CD14-positive monocyte (primary cell): ENCODE data around the gene PLEK2. TPM values are rescaled to one million over a fixed set of nuclear protein-coding genes. Genes with fewer than 3 reads are reported as not detected.

Source experiments
- DNase-seq, 3 donors: peaks; one replicate each; pipeline ENCODE4 v3.0.0-alpha.2; 2011 to 2022
- H2AFZ ChIP-seq: 2 replicates; pipeline ENCODE4 v1.6.0; 2012; ENCODE audit warnings: mild to moderate bottlenecking, low read depth, low read length, inconsistent platforms; ENCODE audit not compliant: insufficient read depth, poor library complexity, severe bottlenecking
- H3K27ac ChIP-seq, 2 donors: 1 replicate in 1 of 2; 2 replicates in 1 of 2; pipeline ENCODE4 v1.5.1; 2012 to 2013; ENCODE audit warnings: low read length in 2 of 2, control low read depth in 1 of 2, inconsistent platforms in 1 of 2, low read depth in 1 of 2, mild to moderate bottlenecking in 1 of 2
- H3K27me3 ChIP-seq, 2 donors: one replicate each; pipeline versions ENCODE4 v1.6.0 to v1.6.1; 2011 to 2013; ENCODE audit warnings: low read length in 2 of 2; ENCODE audit not compliant: control insufficient read depth in 2 of 2, insufficient read depth in 2 of 2
- H3K36me3 ChIP-seq, 2 donors: replicated peaks in 1 of 2; 1 replicate in 1 of 2; 2 replicates in 1 of 2; pipeline versions ENCODE4 v1.5.1 to v1.6.1; 2012 to 2013; ENCODE audit warnings: low read length in 2 of 2, control low read depth in 1 of 2, inconsistent platforms in 1 of 2, mild to moderate bottlenecking in 1 of 2; ENCODE audit not compliant: insufficient read depth in 2 of 2, control insufficient read depth in 1 of 2
- H3K4me1 ChIP-seq, 2 donors: 1 replicate in 1 of 2; 2 replicates in 1 of 2; pipeline versions ENCODE4 v1.5.1 to v1.6.1; 2012 to 2013; ENCODE audit warnings: low read length in 2 of 2, control low read depth in 1 of 2, inconsistent platforms in 1 of 2, mild to moderate bottlenecking in 1 of 2, moderate library complexity in 1 of 2; ENCODE audit not compliant: insufficient read depth in 2 of 2, control insufficient read depth in 1 of 2
- H3K4me2 ChIP-seq: replicated peaks from 2 replicates; pipeline ENCODE3; 2012; ENCODE audit warnings: low read length, moderate library complexity, mild to moderate bottlenecking; ENCODE audit not compliant: poor library complexity, severe bottlenecking; ENCODE audit errors: extremely low read depth
- H3K4me3 ChIP-seq, 3 experiments: fragments of 200-600 bp in 1 of 3; sonication (generic) in 1 of 3; replicated peaks in 1 of 3; 1 replicate in 2 of 3; 2 replicates in 1 of 3; pipeline ENCODE4 v1.5.1; 2011 to 2013; ENCODE audit warnings: low read length in 3 of 3, mild to moderate bottlenecking in 3 of 3, control low read depth in 2 of 3, low read depth in 2 of 3, inconsistent platforms in 1 of 3, moderate library complexity in 1 of 3
- H3K79me2 ChIP-seq: 2 replicates; pipeline ENCODE4 v1.6.0; 2012; ENCODE audit warnings: mild to moderate bottlenecking, control low read depth, inconsistent platforms, low read length, moderate library complexity; ENCODE audit not compliant: insufficient read depth
- H3K9ac ChIP-seq: 2 replicates; pipeline ENCODE4 v1.6.0; 2017; ENCODE audit warnings: low read length, mild to moderate bottlenecking; ENCODE audit not compliant: insufficient read depth, poor library complexity, severe bottlenecking
- H3K9me3 ChIP-seq, 2 donors: replicated peaks in 1 of 2; 1 replicate in 1 of 2; 2 replicates in 1 of 2; pipeline versions ENCODE4 v1.5.1 to v1.6.1; 2012 to 2013; ENCODE audit warnings: low read length in 2 of 2, control low read depth in 1 of 2; ENCODE audit not compliant: control insufficient read depth in 1 of 2, insufficient read depth in 1 of 2
- H4K20me1 ChIP-seq: 2 replicates; pipeline ENCODE4 v1.6.0; 2012; ENCODE audit warnings: mild to moderate bottlenecking, low read length, control low read depth, moderate library complexity; ENCODE audit not compliant: insufficient read depth
- H3K27ac Mint-ChIP-seq, 7 donors: one replicate each; pipeline ENCODE4 v1.8.0; 2020; ENCODE audit warnings: mild to moderate bottlenecking in 7 of 7, mixed read lengths in 7 of 7, moderate library complexity in 6 of 7, inconsistent platforms in 2 of 7
- H3K27me3 Mint-ChIP-seq, 3 donors: one replicate each; pipeline ENCODE4 v1.8.0; 2021 to 2022; ENCODE audit warnings: low read depth in 3 of 3, mild to moderate bottlenecking in 3 of 3, mixed read lengths in 3 of 3, moderate library complexity in 3 of 3, inconsistent platforms in 1 of 3
- H3K36me3 Mint-ChIP-seq, 2 donors: one replicate each; pipeline ENCODE4 v1.8.0; 2020; ENCODE audit warnings: mixed read lengths in 2 of 2, inconsistent platforms in 1 of 2, mild to moderate bottlenecking in 1 of 2
- H3K4me1 Mint-ChIP-seq: one replicate; pipeline ENCODE4 v1.8.0; 2020; ENCODE audit warnings: mild to moderate bottlenecking, mixed read lengths
- H3K4me3 Mint-ChIP-seq, 2 donors: one replicate each; pipeline ENCODE4 v1.8.0; 2020; ENCODE audit warnings: mild to moderate bottlenecking in 2 of 2, mixed read lengths in 2 of 2, moderate library complexity in 1 of 2
- H3K9me3 Mint-ChIP-seq, 7 donors: one replicate each; pipeline ENCODE4 v1.8.0; 2020 to 2022; ENCODE audit warnings: mixed read lengths in 7 of 7, mild to moderate bottlenecking in 6 of 7, moderate library complexity in 6 of 7, inconsistent platforms in 2 of 7
- CTCF ChIP-seq: fragments of 200-600 bp; IDR thresholded peaks from one replicate; pipeline ENCODE4 v1.8.0; 2022; ENCODE audit warnings: antibody characterized with exemption, mild to moderate bottlenecking
- WGBS: methylation state at CpG from one replicate; pipeline ENCODE4 v1.1.5; 2013; ENCODE audit warnings: missing lambda C conversion rate; ENCODE audit not compliant: insufficient coverage; 5-methylcytosine and 5-hydroxymethylcytosine counted together
- intact Hi-C, 2 donors: fragments of 100-400 bp; cut with micrococcal nuclease; formaldehyde crosslinking; loops; one replicate each; pipeline versions ENCODE4 v1.15.0 to v1.15.1; 2023
- polyA plus RNA-seq, 3 donors: library from polyadenylated mRNA; depleted of rRNA in 1 of 3; unstranded in 2 of 3; stranded (reverse) in 1 of 3; fragments of 300-500 nt in 2 of 3; fragments of >200 nt in 1 of 3; fragmentation: Illumina TruSeq in 2 of 3; gene quantifications; 1 replicate in 2 of 3; 2 replicates in 1 of 3; pipeline ENCODE4 v1.2.3, GENCODE V29; 2012 to 2021

Gene PLEK2
- polyA plus RNA-seq, 3 donors, result 0.20 TPM; not detected in 2

- DNase-seq, result no peak
- no peak overlapping the region for H3K4me2 ChIP-seq
Observed at GRCh38 chr14:67461341-67461985, 49.5 kb upstream of the PLEK2 start.

GRCh38 chr14:67459336-67459735, 47.4 kb upstream of the PLEK2 start:
- H3K27ac Mint-ChIP-seq, result no peak overlapping the region
- Histone ChIP-seq H3K27me3 (no peaks in the 10 kb centered on the region), H3K27ac (no peak overlapping the region), H3K9ac (no peak overlapping the region), H3K9me3 (no peaks in the 10 kb centered on the region), H2AFZ (no peak overlapping the region), H3K4me1 (no peaks in the 10 kb centered on the region), H3K79me2 (no peaks in the 10 kb centered on the region), H3K36me3 (no peaks in the 10 kb centered on the region), H3K4me2 (no peak overlapping the region), H3K4me3 (no peak overlapping the region), H4K20me1 (no peaks in the 10 kb centered on the region)
- H3K4me1 Mint-ChIP-seq, result no peaks in the 10 kb centered on the region
- 100% methylated on average over 4 of the region's 5 CpGs for WGBS
- peaks cover 0 to 6% (median 3%) of the 10 kb centered on the region in 3 donors for H3K27me3 Mint-ChIP-seq
- peaks cover 0 to 8% (median 0%) of the 10 kb centered on the region in 7 donors for H3K9me3 Mint-ChIP-seq
- H3K4me3 Mint-ChIP-seq, result no peak overlapping the region
- H3K36me3 Mint-ChIP-seq, result no peaks in the 10 kb centered on the region
- no peak for TF ChIP-seq CTCF
- DNase-seq, result no peak
- intact Hi-C loops, result no loop called here

More at GRCh38 chr14:67461341-67461985, 49.5 kb upstream of the PLEK2 start:
- Histone ChIP-seq H3K4me3 (no peak overlapping the region), H3K9me3 (no peaks in the 10 kb centered on the region), H3K36me3 (no peaks in the 10 kb centered on the region), H3K27ac (no peak overlapping the region), H3K9ac (no peak overlapping the region), H4K20me1 (no peaks in the 10 kb centered on the region), H3K27me3 (no peaks in the 10 kb centered on the region), H3K4me1 (no peaks in the 10 kb centered on the region), H2AFZ (no peak overlapping the region), H3K79me2 (no peaks in the 10 kb centered on the region)
- WGBS, result 100% methylated on average over 2 of the region's 3 CpGs
- TF ChIP-seq CTCF, result no peak
- Mint-ChIP-seq H3K27me3 (peaks cover 3 to 10% (median 4%) of the 10 kb centered on the region in 3 donors), H3K4me3 (peak overlapping the region in 1 of 2 donors; percentile 12), H3K36me3 (no peaks in the 10 kb centered on the region), H3K9me3 (peaks cover 0 to 8% (median 0%) of the 10 kb centered on the region in 7 donors), H3K4me1 (no peaks in the 10 kb centered on the region), H3K27ac (no peak overlapping the region)
- intact Hi-C loops, result no loop called here
